Measurements from ENCODE around the gene CENPC.

DNA sequence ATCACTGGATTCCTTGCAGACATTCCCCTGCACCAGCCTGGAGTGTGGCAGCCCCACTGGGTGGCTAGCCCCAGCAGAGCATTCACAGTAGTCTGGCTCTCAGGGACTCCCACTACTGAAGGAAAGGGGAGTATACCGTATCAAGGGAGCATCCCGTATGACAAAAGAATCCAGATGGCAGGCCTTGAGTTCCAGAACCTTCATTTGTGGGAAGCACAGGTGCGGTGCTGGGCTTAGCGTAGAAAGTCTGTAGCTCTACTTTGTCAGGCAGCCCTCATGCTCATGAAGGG lies 79.6 kb downstream of the CENPC start:
- TF ChIP-seq, protein P1, sequence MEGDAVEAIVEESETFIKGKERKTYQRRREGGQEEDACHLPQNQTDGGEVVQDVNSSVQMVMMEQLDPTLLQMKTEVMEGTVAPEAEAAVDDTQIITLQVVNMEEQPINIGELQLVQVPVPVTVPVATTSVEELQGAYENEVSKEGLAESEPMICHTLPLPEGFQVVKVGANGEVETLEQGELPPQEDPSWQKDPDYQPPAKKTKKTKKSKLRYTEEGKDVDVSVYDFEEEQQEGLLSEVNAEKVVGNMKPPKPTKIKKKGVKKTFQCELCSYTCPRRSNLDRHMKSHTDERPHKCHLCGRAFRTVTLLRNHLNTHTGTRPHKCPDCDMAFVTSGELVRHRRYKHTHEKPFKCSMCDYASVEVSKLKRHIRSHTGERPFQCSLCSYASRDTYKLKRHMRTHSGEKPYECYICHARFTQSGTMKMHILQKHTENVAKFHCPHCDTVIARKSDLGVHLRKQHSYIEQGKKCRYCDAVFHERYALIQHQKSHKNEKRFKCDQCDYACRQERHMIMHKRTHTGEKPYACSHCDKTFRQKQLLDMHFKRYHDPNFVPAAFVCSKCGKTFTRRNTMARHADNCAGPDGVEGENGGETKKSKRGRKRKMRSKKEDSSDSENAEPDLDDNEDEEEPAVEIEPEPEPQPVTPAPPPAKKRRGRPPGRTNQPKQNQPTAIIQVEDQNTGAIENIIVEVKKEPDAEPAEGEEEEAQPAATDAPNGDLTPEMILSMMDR (IDR thresholded peaks at IDR 0.05): no peak
- TF ChIP-seq POLR2AphosphoS5 (IDR thresholded peaks at IDR 0.05): no peak
- TF ChIP-seq EP300 (IDR thresholded peaks at IDR 0.05): no peak
- no peak for TF ChIP-seq POLR2A (IDR thresholded peaks at IDR 0.05)

All from upper lobe of left lung (tissue), 4 donors.